ENCODE measurements around the gene NAP1L1. TPM values are rescaled to one million over a fixed set of nuclear protein-coding genes. Genes with fewer than 3 reads are reported as not detected.

NAP1L1 gene
- total RNA-seq, 1 donor from 2014 or later = 1,539 TPM

- H3K9me3 ChIP-seq (ENCODE audit: low read depth) = no peaks in the 10 kb centered on the region
- Mint-ChIP-seq H3K36me3 (peaks cover 28% of the 10 kb centered on the region), H3K27me3 (ENCODE audit: insufficient read depth, low read depth) (no peaks in the 10 kb centered on the region), H3K4me3 (no peak overlapping the region), H3K27ac (no peak overlapping the region), H3K9me3 (no peaks in the 10 kb centered on the region), H3K4me1 (no peaks in the 10 kb centered on the region)
- H3K27ac ChIP-seq = no peak overlapping the region
- H3K4me1 ChIP-seq = no peaks in the 10 kb centered on the region
- H4K20me1 ChIP-seq (ENCODE audit: low read depth) = peaks cover 20% of the 10 kb centered on the region
- no peak for DNase-seq (ENCODE audit: low spot score)
- H3K9ac ChIP-seq = no peak overlapping the region
- no peak overlapping the region for H3K4me2 ChIP-seq
- no peak for TF ChIP-seq EZH2phosphoT487 (IDR thresholded peaks at IDR 0.05)
- no peak for TF ChIP-seq CTCF (IDR thresholded peaks at IDR 0.05)
- no peak for TF ChIP-seq EZH2 (IDR thresholded peaks at IDR 0.05)
- no peak overlapping the region for H2AFZ ChIP-seq (replicated peaks)
- peaks cover 63% of the 10 kb centered on the region for H3K36me3 ChIP-seq
- H3K79me2 ChIP-seq (ENCODE audit: low read depth) = peaks cover 14% of the 10 kb centered on the region
- no peaks in the 10 kb centered on the region for H3K27me3 ChIP-seq
- H3K4me3 ChIP-seq = no peak overlapping the region
- peaks cover 21% of the 10 kb centered on the region for H3F3A ChIP-seq (ENCODE audit: low read depth)
Measured at GRCh38 chr12:76049575-76050251, 34.8 kb downstream of the NAP1L1 start.

GRCh38 chr12:76047742-76048141, 36.7 kb downstream of the NAP1L1 start:
- H3K9me3 Mint-ChIP-seq = no peaks in the 10 kb centered on the region
- H3K36me3 Mint-ChIP-seq = peaks cover 30% of the 10 kb centered on the region
- H3K79me2 ChIP-seq (ENCODE audit: low read depth) = peaks cover 7% of the 10 kb centered on the region
- H3K27me3 ChIP-seq = no peaks in the 10 kb centered on the region
- H3K27ac Mint-ChIP-seq = no peak overlapping the region
- TF ChIP-seq EZH2phosphoT487 (IDR thresholded peaks at IDR 0.05) = no peak
- no peak for TF ChIP-seq EZH2 (IDR thresholded peaks at IDR 0.05)
- no peak for TF ChIP-seq CTCF (IDR thresholded peaks at IDR 0.05)
- peaks cover 19% of the 10 kb centered on the region for H4K20me1 ChIP-seq (ENCODE audit: low read depth)
- peaks cover 27% of the 10 kb centered on the region for H3F3A ChIP-seq (ENCODE audit: low read depth)
- no peak overlapping the region for H3K9ac ChIP-seq
- H3K27ac ChIP-seq = no peak overlapping the region
- no peaks in the 10 kb centered on the region for H3K4me1 ChIP-seq
- no peak overlapping the region for H2AFZ ChIP-seq (replicated peaks)
- H3K9me3 ChIP-seq (ENCODE audit: low read depth) = no peaks in the 10 kb centered on the region
- H3K4me3 Mint-ChIP-seq = no peak overlapping the region
- DNase-seq (ENCODE audit: low spot score) = no peak
- no peaks in the 10 kb centered on the region for H3K4me1 Mint-ChIP-seq
- no peak overlapping the region for H3K4me3 ChIP-seq
- H3K4me2 ChIP-seq = no peak overlapping the region
- H3K27me3 Mint-ChIP-seq (ENCODE audit: insufficient read depth, low read depth) = peaks cover 2% of the 10 kb centered on the region
- peaks cover 48% of the 10 kb centered on the region for H3K36me3 ChIP-seq

- Histone ChIP-seq H3K27ac (no peak overlapping the region), H3K9ac (no peak overlapping the region), H3K9me3 (ENCODE audit: low read depth) (no peaks in the 10 kb centered on the region), H3K27me3 (no peaks in the 10 kb centered on the region), H3K79me2 (ENCODE audit: low read depth) (peaks cover 4% of the 10 kb centered on the region), H4K20me1 (ENCODE audit: low read depth) (peaks cover 12% of the 10 kb centered on the region), H2AFZ (replicated peaks) (no peak overlapping the region), H3K36me3 (peaks cover 42% of the 10 kb centered on the region), H3K4me3 (no peak overlapping the region), H3K4me1 (no peaks in the 10 kb centered on the region), H3F3A (ENCODE audit: low read depth) (peaks cover 33% of the 10 kb centered on the region), H3K4me2 (no peak overlapping the region)
- Mint-ChIP-seq H3K4me3 (no peak overlapping the region), H3K36me3 (peaks cover 26% of the 10 kb centered on the region), H3K9me3 (no peaks in the 10 kb centered on the region), H3K4me1 (no peaks in the 10 kb centered on the region), H3K27me3 (ENCODE audit: insufficient read depth, low read depth) (peaks cover 2% of the 10 kb centered on the region), H3K27ac (no peak overlapping the region)
- TF ChIP-seq CTCF (IDR thresholded peaks at IDR 0.05) (no peak), EZH2 (IDR thresholded peaks at IDR 0.05) (no peak), EZH2phosphoT487 (IDR thresholded peaks at IDR 0.05) (no peak)
- DNase-seq (ENCODE audit: low spot score) = no peak
Measured at GRCh38 chr12:76047060-76047459, 37.4 kb downstream of the NAP1L1 start.
